CD4-positive, alpha-beta T cell treated with Interleukin-10 for 1 hour (primary cell): ENCODE data around the gene ZNF740.

ENCODE experiments used
- DNase-seq: peaks from one replicate; pipeline ENCODE4 v3.0.0-alpha.2; 2020

Gene ZNF740

DNA sequence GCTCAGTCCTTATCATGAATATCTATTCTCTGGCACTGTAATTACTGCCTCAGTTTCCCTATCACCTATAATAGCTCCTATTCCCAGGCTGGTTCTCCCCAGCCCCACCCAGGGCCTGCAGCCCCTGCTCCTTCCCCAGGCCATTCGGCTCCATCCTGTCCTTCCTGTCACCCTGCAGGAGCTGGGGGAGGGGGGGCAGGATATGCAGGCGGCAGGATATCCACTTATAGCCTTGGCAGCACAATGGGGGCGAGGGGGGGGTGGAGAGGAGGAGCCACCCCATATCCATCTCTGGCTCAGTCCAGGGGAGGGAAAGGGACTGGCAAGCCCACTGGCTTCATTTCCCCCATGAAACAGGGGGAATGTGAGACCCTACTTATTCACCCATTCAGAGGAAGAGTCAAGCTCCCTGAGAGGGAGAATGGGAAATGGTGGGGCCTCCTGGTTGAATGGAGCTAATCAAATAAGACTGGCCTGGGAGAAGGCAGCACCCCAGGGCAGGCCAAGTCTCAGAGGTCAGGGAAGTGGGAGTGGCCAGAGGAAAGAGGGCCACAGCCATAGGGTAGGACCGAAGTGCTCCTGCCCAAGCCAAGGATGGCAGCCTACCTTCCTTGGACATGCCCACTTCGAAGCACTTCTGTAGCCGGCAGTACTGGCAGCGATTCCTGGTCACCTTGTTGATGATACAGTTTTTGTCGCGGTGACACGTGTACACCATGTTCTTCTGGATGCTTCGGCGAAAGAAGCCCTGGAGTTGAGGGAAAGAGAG, 34.3 kb downstream of the ZNF740 start:
- DNase-seq: no peak

DNA sequence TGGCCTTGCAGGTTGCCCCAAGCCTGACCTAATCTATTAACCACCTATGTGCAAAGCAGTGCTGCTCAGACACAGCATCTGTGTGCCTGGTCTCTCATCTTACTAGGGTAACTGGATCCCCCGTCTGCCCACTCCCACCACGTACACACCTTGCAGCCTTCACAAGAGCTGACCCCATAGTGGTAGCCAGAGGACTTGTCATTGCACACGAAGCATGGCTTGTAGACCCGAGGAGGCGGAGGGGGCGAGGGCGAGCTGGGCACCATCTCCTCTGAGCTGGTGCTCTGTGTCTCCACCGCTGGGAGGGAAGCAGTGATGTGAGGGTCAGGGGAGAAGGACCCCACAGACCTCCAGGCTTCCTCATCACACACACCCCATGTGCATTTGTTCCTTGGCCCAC, 35.0 kb downstream of the ZNF740 start:
- DNase-seq: no peak

DNA sequence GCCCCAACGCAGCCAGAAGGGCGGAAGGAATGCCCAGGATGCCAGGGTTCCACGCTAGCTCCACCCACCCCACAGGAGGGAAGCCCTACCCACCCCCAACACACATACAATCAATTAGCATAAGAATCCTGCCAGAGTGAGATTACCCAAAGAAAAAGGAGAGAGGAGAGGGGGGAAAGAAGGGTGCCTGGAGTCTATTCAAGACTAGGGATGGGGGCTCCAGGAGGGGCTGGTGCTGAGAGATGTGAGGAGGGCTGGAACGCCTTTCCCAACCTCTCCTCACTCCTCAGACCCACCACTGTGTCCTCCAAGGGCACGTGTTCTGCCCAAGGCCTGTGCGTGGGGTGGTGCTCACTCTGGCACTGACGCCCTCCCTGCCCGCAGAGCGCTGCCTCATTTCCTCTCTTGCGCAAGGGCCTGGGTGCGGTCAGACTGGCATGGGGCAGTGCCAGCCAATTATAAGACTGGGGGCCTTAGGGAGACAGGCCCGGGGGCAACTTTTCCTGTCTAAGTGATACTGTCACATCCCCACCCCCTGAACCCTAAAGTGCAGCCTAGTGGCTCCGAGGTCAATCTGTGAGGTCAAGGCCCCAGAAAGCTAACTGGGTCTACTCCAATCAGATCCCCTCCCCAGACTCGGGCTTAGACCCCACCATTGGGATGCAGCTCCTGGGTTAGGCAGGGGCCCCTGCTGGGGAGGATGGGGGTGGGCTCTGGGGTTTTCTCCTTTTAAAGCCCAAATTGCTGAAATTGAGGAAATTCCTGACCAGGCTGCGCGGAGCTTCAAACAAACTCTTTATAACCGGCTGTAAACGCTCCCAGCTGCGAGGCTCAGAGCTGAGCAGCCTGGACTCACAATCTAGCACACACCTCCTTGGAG, 36.8 kb downstream of the ZNF740 start:
- DNase-seq: peak; percentile 53

GRCh38 chr12:53217931-53218307, 37.4 kb downstream of the ZNF740 start:
- no peak for DNase-seq

DNA sequence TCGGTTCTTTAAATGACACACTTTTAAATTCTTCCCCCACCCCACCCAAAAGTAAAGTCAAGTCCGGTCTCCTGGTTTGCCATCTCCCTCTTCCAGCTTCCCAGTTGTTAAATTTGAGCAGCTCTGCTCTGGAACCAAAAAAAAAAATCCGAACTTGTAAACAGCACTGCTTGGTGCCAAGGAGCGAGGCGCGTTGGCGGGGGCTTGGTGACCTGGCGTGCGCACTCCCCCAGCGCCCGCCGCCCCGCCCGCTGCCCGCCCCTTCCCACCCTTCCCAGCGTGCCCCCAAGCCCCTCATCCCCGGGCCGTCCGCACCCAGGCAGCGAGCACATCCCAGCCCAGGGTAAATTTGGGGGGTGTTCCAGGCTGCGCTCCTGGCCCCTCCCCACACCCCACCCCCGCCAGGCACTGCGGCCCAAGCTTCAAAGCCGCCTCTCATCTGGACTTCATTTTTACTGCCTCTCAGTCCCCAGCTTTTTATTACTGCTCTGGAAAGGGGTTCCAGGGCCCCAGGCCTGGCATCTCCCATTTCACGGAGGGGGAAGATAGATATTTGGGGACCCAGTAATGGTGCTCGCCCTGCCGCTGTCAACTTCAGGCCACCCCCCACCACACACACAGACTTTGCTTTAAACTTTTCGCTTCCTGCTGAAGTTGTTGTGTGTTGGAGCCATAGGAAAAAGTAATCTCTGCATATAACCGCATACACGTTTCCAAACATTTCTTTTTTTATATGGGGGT, 38.2 kb downstream of the ZNF740 start:
- DNase-seq: no peak

DNA sequence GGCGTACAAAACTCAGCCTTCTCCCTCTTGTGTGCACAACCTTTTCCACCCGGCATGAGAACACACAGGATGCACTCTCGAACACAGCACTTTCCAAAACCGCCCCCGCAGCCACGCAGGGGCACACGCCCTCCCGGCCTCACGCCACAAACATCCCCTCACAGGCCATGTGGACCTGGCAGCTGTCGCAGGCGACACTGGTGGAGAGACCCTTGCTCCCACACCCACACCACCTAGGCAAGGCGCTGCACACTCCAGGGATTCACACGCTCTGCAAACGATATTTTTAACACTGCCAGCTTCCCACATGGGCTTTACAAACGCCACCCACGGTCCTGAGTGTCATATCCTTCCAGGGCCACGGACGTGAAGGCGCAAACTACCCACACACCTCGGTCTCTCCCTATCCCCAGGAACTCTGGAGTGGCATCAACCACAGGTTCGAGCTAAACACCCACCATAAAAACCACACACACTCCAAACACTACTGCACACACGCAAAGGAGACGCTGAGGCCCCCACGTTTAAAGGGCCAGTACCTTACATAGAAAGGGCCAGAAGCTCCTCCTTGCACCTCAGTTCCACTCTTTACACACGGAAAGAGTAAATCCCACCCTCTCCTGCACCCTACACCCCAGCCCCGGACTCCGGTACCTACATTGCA, 38.9 kb downstream of the ZNF740 start:
- peak; percentile 45 for DNase-seq

- peak; percentile 77 for DNase-seq
These were observed 39.6 kb downstream of the ZNF740 start for GRCh38 chr12:53219956-53220693.

GRCh38 chr12:53220694-53221202, 40.2 kb downstream of the ZNF740 start:
- peak; percentile 84 for DNase-seq

DNA sequence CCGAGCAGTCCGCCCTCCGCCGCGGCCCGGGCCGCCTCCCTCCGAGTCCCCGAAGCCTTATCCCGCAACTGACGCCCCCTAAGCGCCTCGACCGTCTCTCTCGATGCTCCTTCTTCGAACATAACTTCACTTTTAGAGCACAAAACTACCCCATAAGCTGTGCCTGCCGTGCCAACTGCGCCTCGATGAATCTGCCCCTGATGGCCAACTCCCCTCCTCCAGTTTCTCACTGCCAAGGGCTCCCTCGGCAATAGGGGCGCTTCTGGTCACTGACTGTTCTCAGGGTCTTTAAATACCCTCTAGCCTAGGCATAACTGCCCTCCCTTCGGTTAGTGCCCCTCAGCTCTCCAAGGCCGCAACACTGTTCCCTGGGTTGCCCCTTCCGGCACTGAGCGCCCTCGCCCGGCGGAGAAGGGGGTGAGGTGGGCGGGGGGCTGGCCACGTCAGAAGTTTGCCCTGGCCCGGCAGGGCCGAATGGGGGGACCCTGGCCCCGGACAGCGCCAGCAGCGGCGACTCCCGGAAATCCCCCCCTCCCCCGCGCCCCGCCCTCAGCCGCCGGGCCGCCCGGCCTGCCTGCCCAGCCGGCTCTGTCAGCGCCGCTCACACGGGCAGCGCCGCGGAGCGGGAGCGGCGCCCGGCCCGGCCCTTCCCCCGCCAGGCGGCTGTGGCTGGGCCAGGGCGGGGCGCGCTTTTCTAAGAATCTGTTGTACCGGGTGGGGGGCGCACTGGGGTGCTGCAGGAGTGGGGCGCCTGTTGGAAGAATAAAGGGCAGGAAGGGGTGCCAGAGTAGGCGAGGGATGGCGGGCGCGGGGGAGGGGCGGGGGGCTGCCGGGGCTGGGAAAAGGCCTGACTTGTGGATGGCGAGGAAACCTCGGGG, 40.9 kb downstream of the ZNF740 start:
- peak; percentile 67 for DNase-seq

DNA sequence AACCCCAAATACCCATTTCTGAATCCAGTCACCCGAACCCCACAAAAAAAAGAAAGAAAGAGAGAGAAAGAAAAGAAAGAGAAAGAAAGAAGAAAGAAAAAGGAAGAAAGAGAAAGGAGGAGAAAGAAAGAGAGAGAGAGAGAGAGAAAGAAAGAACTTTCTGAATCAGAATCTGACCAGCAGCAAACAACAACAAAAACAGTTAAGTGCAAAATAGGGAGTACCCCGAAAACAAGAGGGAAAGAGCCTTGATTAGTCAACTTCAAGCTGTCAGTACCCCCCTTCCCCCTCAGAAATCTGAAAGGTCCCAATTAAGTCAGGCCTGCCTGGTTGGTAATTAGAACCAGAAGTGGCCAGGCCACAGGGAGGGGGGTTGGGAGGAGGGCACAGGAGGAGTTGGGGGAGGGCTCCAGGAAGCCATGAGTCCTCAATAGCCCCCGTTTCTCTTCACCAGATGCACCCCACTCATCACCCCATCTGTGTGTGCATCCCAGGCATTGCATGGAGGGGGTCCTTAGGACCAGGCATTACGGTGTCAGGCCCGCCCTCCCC, 41.7 kb downstream of the ZNF740 start:
- DNase-seq: no peak

GRCh38 chr12:53222806-53223261, 42.3 kb downstream of the ZNF740 start:
- DNase-seq: no peak

GRCh38 chr12:53223389-53224060, 43.0 kb downstream of the ZNF740 start:
- peak; percentile 54 for DNase-seq

DNA sequence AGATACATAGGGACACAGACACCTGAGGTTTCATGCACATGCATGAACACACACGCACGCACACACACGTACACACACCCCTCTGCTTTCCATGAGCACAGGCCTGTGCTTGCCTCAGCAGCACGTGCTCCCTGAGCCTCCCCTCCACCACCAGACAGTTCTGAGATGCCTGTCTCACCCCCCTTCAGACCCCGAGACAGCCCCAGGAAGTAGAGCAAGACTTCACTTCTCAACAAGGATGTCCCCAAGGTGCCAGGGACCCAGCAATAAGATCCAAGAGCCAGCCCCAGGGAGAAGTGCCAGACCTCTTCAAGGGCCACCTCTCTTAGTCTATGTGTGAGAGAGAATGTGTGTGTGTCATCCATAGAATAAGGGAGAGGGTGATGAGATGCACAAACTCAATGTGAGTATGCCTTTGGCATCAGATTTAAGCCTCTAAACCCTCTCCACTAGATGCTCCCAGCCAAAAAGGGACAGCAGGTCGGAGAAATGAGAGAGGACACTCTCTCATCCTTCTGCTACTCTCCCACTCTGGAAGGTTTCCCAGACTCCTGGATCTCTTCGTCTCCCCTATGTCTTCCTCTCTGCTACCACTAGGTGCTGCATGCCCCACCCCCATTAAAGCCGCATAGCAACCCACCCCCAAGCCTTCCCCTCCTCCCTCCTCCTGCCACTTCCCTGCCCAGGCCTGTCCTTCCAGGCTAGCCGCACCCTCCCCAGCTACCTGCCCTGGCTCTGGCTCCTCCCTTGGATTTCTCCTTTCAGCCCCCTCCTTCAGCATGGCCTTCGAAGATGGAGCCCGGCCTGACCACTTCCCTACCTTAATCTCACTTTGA, 43.8 kb downstream of the ZNF740 start:
- DNase-seq: no peak

GRCh38 chr12:53224897-53225634, 44.5 kb downstream of the ZNF740 start:
- DNase-seq: no peak

DNA sequence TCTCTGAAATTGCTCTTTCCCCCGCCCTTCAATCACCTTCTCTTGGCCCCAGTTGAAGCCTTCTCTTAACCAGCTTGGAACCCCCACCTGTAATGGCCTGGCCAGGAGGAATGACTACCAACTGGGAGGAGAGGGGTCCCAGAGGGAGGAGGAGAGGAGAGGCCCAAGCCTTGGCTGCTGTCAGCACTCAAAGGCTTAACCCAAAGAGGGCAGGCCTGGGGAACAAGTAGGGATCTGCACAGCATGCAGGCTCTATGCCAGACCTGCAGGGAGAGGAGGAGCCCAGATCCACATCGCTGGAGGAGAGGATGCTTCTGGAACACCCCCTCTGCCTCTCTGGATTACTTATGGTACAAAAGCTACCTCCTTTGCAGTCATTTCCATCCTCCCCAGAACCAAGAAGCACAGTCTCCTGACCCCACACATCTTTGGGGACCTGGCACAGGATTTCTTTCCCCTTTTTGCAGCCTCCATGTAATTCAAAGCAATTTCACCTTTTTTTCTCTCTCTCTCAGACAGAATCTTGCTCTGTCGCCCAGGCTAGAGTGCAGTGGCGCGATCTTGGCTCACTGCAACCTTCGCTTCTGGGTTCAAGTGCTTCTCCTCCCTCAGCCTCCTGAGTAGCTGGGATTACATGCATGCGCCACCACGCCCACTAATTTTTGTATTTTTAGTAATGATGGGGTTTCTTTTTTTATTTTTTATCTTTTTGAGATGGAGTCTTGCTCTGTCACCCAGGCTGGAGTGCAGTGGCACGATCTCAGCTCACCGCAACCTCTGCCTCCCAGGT, 45.3 kb downstream of the ZNF740 start:
- no peak for DNase-seq

- no peak for DNase-seq
These were observed 46.3 kb downstream of the ZNF740 start for GRCh38 chr12:53226815-53227214.

- DNase-seq: no peak
These were observed 46.8 kb downstream of the ZNF740 start for GRCh38 chr12:53227341-53227740.
